ENCODE results near the gene COL19A1.

DNA sequence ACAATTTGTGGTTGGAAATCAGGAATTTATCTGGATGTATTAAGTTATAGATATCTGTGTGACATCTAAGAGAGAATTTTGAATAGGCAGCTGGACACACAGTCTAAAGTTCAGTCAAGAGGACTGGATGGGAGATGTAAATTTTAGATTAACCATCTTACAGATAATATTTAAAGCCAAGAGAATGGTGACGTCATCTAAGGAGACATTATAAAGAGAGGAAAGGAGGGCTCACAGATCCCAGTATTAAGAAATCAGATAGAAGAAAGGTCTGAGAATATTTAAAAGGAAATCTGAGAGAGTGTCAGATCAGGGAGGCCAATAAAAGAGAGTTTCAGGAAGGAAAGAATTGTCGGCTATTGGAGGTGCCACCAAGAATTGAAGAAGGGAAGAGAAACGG is 9.4 kb downstream of the COL19A1 start:
- TF ChIP-seq, protein P1, sequence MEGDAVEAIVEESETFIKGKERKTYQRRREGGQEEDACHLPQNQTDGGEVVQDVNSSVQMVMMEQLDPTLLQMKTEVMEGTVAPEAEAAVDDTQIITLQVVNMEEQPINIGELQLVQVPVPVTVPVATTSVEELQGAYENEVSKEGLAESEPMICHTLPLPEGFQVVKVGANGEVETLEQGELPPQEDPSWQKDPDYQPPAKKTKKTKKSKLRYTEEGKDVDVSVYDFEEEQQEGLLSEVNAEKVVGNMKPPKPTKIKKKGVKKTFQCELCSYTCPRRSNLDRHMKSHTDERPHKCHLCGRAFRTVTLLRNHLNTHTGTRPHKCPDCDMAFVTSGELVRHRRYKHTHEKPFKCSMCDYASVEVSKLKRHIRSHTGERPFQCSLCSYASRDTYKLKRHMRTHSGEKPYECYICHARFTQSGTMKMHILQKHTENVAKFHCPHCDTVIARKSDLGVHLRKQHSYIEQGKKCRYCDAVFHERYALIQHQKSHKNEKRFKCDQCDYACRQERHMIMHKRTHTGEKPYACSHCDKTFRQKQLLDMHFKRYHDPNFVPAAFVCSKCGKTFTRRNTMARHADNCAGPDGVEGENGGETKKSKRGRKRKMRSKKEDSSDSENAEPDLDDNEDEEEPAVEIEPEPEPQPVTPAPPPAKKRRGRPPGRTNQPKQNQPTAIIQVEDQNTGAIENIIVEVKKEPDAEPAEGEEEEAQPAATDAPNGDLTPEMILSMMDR (IDR thresholded peaks at IDR 0.05; ENCODE audit: low read depth, low read length), result no peak
- no peak for TF ChIP-seq EZH2phosphoT487 (IDR thresholded peaks at IDR 0.05; ENCODE audit: low read depth)

Data from OCI-LY3 (cell line).